ENCODE measurements around the gene MBOAT2. TPM values are rescaled to one million over a fixed set of nuclear protein-coding genes. Genes with fewer than 3 reads are reported as not detected.

The MBOAT2 gene
- total RNA-seq, 5 donors from 2014 or later (not counting 1 experiment from before 2014, with no cell fraction given): 1.3 to 3.0 (median 2.7) TPM

- H3K27me3 ChIP-seq (replicated peaks in 1 of 2; ENCODE audit: control insufficient read depth in 2 of 2, extremely low read depth in 1 of 2, insufficient read depth in 2 of 2, low read length in 1 of 2): no peaks in the 10 kb centered on the region
- H3K9me3 Mint-ChIP-seq: no peaks in the 10 kb centered on the region
- H3K4me1 ChIP-seq (ENCODE audit: control insufficient read depth in 1 of 2, extremely low read depth in 1 of 2, insufficient read depth in 2 of 2, low read length in 2 of 2): peaks cover 8% of the 10 kb centered on the region in 2 experiments
- no peaks in the 10 kb centered on the region for H3K36me3 ChIP-seq (ENCODE audit: control insufficient read depth in 2 of 2, extremely low read depth in 1 of 2, insufficient read depth in 1 of 2, low read length in 1 of 2)
- ATAC-seq (replicated peaks in 1 of 4) (no peak), DNase-seq (no peak)
- peaks cover 11 to 16% (median 15%) of the 10 kb centered on the region in 3 donors for H3K4me1 Mint-ChIP-seq
- H3K36me3 Mint-ChIP-seq: no peaks in the 10 kb centered on the region
- CTCF ChIA-PET: no interaction called here
- no peak overlapping the region for H3K27ac Mint-ChIP-seq
- H3K27me3 Mint-ChIP-seq: peaks cover 0 to 4% of the 10 kb centered on the region in 2 donors
- no peak overlapping the region for H3K27ac ChIP-seq (ENCODE audit: low read length)
- H3K4me3 ChIP-seq (ENCODE audit: control insufficient read depth in 1 of 2, extremely low read depth in 1 of 2, low read length in 1 of 2): no peak overlapping the region
- H3K9me3 ChIP-seq: no peaks in the 10 kb centered on the region
- WGBS (ENCODE audit: insufficient coverage): 100% methylated on average over 1 of the region's 3 CpGs
- POLR2A ChIA-PET: no interaction called here
- no peak overlapping the region for H3K4me3 Mint-ChIP-seq
Measured at GRCh38 chr2:8999102-8999446, 4.4 kb downstream of the MBOAT2 start.

GRCh38 chr2:8998418-8999101 lies 4.9 kb downstream of the MBOAT2 start:
- Mint-ChIP-seq H3K9me3 (no peaks in the 10 kb centered on the region), H3K4me3 (no peak overlapping the region), H3K36me3 (no peaks in the 10 kb centered on the region), H3K27ac (no peak overlapping the region), H3K4me1 (peaks cover 11 to 16% (median 15%) of the 10 kb centered on the region in 3 donors), H3K27me3 (peaks cover 0 to 4% of the 10 kb centered on the region in 2 donors)
- no peaks in the 10 kb centered on the region for H3K36me3 ChIP-seq (ENCODE audit: control insufficient read depth in 2 of 2, extremely low read depth in 1 of 2, insufficient read depth in 1 of 2, low read length in 1 of 2)
- ChIA-PET POLR2A (no interaction called here), CTCF (no interaction called here)
- DNase-seq (no peak), ATAC-seq (replicated peaks in 1 of 4) (no peak)
- H3K27ac ChIP-seq (ENCODE audit: low read length): no peak overlapping the region
- H3K27me3 ChIP-seq (replicated peaks in 1 of 2; ENCODE audit: control insufficient read depth in 2 of 2, extremely low read depth in 1 of 2, insufficient read depth in 2 of 2, low read length in 1 of 2): no peaks in the 10 kb centered on the region
- 87% methylated on average over 2 of the region's 9 CpGs for WGBS (ENCODE audit: insufficient coverage)
- H3K4me3 ChIP-seq (ENCODE audit: control insufficient read depth in 1 of 2, extremely low read depth in 1 of 2, low read length in 1 of 2): no peak overlapping the region
- H3K9me3 ChIP-seq: no peaks in the 10 kb centered on the region
- peaks cover 7 to 8% of the 10 kb centered on the region in 2 experiments for H3K4me1 ChIP-seq (ENCODE audit: control insufficient read depth in 1 of 2, extremely low read depth in 1 of 2, insufficient read depth in 2 of 2, low read length in 2 of 2)

- H3K9me3 ChIP-seq: no peaks in the 10 kb centered on the region
- H3K36me3 ChIP-seq (ENCODE audit: control insufficient read depth in 2 of 2, extremely low read depth in 1 of 2, insufficient read depth in 1 of 2, low read length in 1 of 2): no peaks in the 10 kb centered on the region
- CTCF ChIA-PET: no interaction called here
- H3K27ac ChIP-seq (ENCODE audit: low read length): no peak overlapping the region
- POLR2A ChIA-PET: no interaction called here
- Mint-ChIP-seq H3K36me3 (no peaks in the 10 kb centered on the region), H3K4me3 (no peak overlapping the region), H3K4me1 (peaks cover 8 to 13% (median 12%) of the 10 kb centered on the region in 3 donors), H3K27me3 (peaks cover 0 to 2% of the 10 kb centered on the region in 2 donors), H3K27ac (no peak overlapping the region), H3K9me3 (no peaks in the 10 kb centered on the region)
- H3K4me1 ChIP-seq (ENCODE audit: control insufficient read depth in 1 of 2, extremely low read depth in 1 of 2, insufficient read depth in 2 of 2, low read length in 2 of 2): peaks cover under 1 to 8% of the 10 kb centered on the region in 2 experiments
- H3K27me3 ChIP-seq (replicated peaks in 1 of 2; ENCODE audit: control insufficient read depth in 2 of 2, extremely low read depth in 1 of 2, insufficient read depth in 2 of 2, low read length in 1 of 2): no peaks in the 10 kb centered on the region
- no CpG with 5 or more reads among the region's 2 CpGs for whole genome bisulfite sequencing (ENCODE audit: insufficient coverage)
- no peak for DNase-seq
- H3K4me3 ChIP-seq (ENCODE audit: control insufficient read depth in 1 of 2, extremely low read depth in 1 of 2, low read length in 1 of 2): no peak overlapping the region
- no peak for ATAC-seq (replicated peaks in 1 of 4)
Measured at GRCh38 chr2:8997631-8998030, 5.9 kb downstream of the MBOAT2 start.

GRCh38 chr2:8997108-8997507 lies 6.4 kb downstream of the MBOAT2 start:
- CTCF ChIA-PET: no interaction called here

GRCh38 chr2:8996006-8996405 lies 7.5 kb downstream of the MBOAT2 start:
- CTCF ChIA-PET: no interaction called here

More at GRCh38 chr2:8997108-8997507, 6.4 kb downstream of the MBOAT2 start:
- 40% methylated on average over 1 of the region's 5 CpGs for WGBS (ENCODE audit: insufficient coverage)
- Mint-ChIP-seq H3K9me3 (no peaks in the 10 kb centered on the region), H3K36me3 (no peaks in the 10 kb centered on the region), H3K27me3 (peaks cover 0 to 3% of the 10 kb centered on the region in 2 donors), H3K4me3 (no peak overlapping the region), H3K27ac (no peak overlapping the region), H3K4me1 (peaks cover 6 to 9% (median 7%) of the 10 kb centered on the region in 3 donors)
- no peaks in the 10 kb centered on the region for H3K27me3 ChIP-seq (replicated peaks in 1 of 2; ENCODE audit: control insufficient read depth in 2 of 2, extremely low read depth in 1 of 2, insufficient read depth in 2 of 2, low read length in 1 of 2)
- peaks cover 0 to 8% of the 10 kb centered on the region in 2 experiments for H3K4me1 ChIP-seq (ENCODE audit: control insufficient read depth in 1 of 2, extremely low read depth in 1 of 2, insufficient read depth in 2 of 2, low read length in 2 of 2)
- ATAC-seq (replicated peaks in 1 of 4): no peak
- no peaks in the 10 kb centered on the region for H3K9me3 ChIP-seq
- H3K27ac ChIP-seq (ENCODE audit: low read length): no peak overlapping the region
- H3K36me3 ChIP-seq (ENCODE audit: control insufficient read depth in 2 of 2, extremely low read depth in 1 of 2, insufficient read depth in 1 of 2, low read length in 1 of 2): no peaks in the 10 kb centered on the region
- POLR2A ChIA-PET: no interaction called here
- no peak for DNase-seq
- H3K4me3 ChIP-seq (ENCODE audit: control insufficient read depth in 1 of 2, extremely low read depth in 1 of 2, low read length in 1 of 2): no peak overlapping the region

GRCh38 chr2:8994386-8994785 lies 9.1 kb downstream of the MBOAT2 start:
- no peak overlapping the region for H3K4me3 ChIP-seq (ENCODE audit: control insufficient read depth in 1 of 2, extremely low read depth in 1 of 2, low read length in 1 of 2)
- no peaks in the 10 kb centered on the region for H3K27me3 ChIP-seq (replicated peaks in 1 of 2; ENCODE audit: control insufficient read depth in 2 of 2, extremely low read depth in 1 of 2, insufficient read depth in 2 of 2, low read length in 1 of 2)
- Mint-ChIP-seq H3K9me3 (no peaks in the 10 kb centered on the region), H3K4me1 (peaks cover 0 to 1% (median under 1%) of the 10 kb centered on the region in 3 donors), H3K4me3 (no peak overlapping the region), H3K36me3 (no peaks in the 10 kb centered on the region), H3K27ac (no peak overlapping the region), H3K27me3 (peaks cover 0 to 8% of the 10 kb centered on the region in 2 donors)
- H3K36me3 ChIP-seq (ENCODE audit: control insufficient read depth in 2 of 2, extremely low read depth in 1 of 2, insufficient read depth in 1 of 2, low read length in 1 of 2): no peaks in the 10 kb centered on the region
- no peak for DNase-seq
- ChIA-PET POLR2A (no interaction called here), CTCF (no interaction called here)
- 87% methylated on average over 5 of the region's 6 CpGs for WGBS (ENCODE audit: insufficient coverage)
- H3K27ac ChIP-seq (ENCODE audit: low read length): no peak overlapping the region
- no peak for ATAC-seq (replicated peaks in 1 of 4)
- peaks cover 0 to 1% of the 10 kb centered on the region in 2 experiments for H3K4me1 ChIP-seq (ENCODE audit: control insufficient read depth in 1 of 2, extremely low read depth in 1 of 2, insufficient read depth in 2 of 2, low read length in 2 of 2)
- no peaks in the 10 kb centered on the region for H3K9me3 ChIP-seq

More at GRCh38 chr2:8996006-8996405, 7.5 kb downstream of the MBOAT2 start:
- Histone ChIP-seq H3K27me3 (replicated peaks in 1 of 2; ENCODE audit: control insufficient read depth in 2 of 2, extremely low read depth in 1 of 2, insufficient read depth in 2 of 2, low read length in 1 of 2) (no peaks in the 10 kb centered on the region), H3K36me3 (ENCODE audit: control insufficient read depth in 2 of 2, extremely low read depth in 1 of 2, insufficient read depth in 1 of 2, low read length in 1 of 2) (no peaks in the 10 kb centered on the region), H3K4me1 (ENCODE audit: control insufficient read depth in 1 of 2, extremely low read depth in 1 of 2, insufficient read depth in 2 of 2, low read length in 2 of 2) (peaks cover 0 to 8% of the 10 kb centered on the region in 2 experiments), H3K27ac (ENCODE audit: low read length) (no peak overlapping the region), H3K4me3 (ENCODE audit: control insufficient read depth in 1 of 2, extremely low read depth in 1 of 2, low read length in 1 of 2) (no peak overlapping the region), H3K9me3 (no peaks in the 10 kb centered on the region)
- no peaks in the 10 kb centered on the region for H3K9me3 Mint-ChIP-seq
- POLR2A ChIA-PET: interaction anchor here in 1 of 2 donors (0.6 kb wide), 1 partner anchor 11 kb away, joined by 7 read pairs; no protein-coding TSS in a partner anchor
- H3K36me3 Mint-ChIP-seq: no peaks in the 10 kb centered on the region
- DNase-seq (no peak), ATAC-seq (replicated peaks in 1 of 4) (no peak)
- no peak overlapping the region for H3K27ac Mint-ChIP-seq
- H3K4me3 Mint-ChIP-seq: no peak overlapping the region
- H3K27me3 Mint-ChIP-seq: peaks cover 0 to 8% of the 10 kb centered on the region in 2 donors
- H3K4me1 Mint-ChIP-seq: peaks cover 6 to 9% (median 7%) of the 10 kb centered on the region in 3 donors
- 80% methylated on average over 1 of the region's 4 CpGs for WGBS (ENCODE audit: insufficient coverage)

All from T-cell (primary cell).